ENCODE data around the gene SRGN. TPM values are rescaled to one million over a fixed set of nuclear protein-coding genes. Genes with fewer than 3 reads are reported as not detected.
A peak's percentile ranks its signal among the peaks of the same experiment; 100 is the strongest.

Gene SRGN
- total and polyA plus RNA-seq, 10 of the 15 experiments (the other 5 are each of a cell fraction or from before 2014, with no cell fraction given): 382 to 2,414 (median 885) TPM

- no peak for DNase-seq (ENCODE audit: low read depth, low spot score)
- Histone ChIP-seq H3K9ac (ENCODE audit: control insufficient read depth, insufficient read depth, low read length) (no peak overlapping the region), H2AFZ (ENCODE audit: control insufficient read depth, low read depth, low read length) (no peak overlapping the region), H3K4me2 (ENCODE audit: control insufficient read depth, insufficient read depth) (no peak overlapping the region), H3K36me3 (ENCODE audit: control insufficient read depth in 2 of 2, insufficient read depth in 2 of 2, low read length in 1 of 2) (peaks cover 17 to 35% of the 10 kb centered on the region in 2 experiments), H3K79me2 (ENCODE audit: control insufficient read depth, insufficient read depth, low read length) (peaks cover 21% of the 10 kb centered on the region), H3K27me3 (replicated peaks in 1 of 2; ENCODE audit: control insufficient read depth in 2 of 2, insufficient read depth in 2 of 2, low read length in 1 of 2) (no peaks in the 10 kb centered on the region), H3K4me3 (no peak overlapping the region), H3K9me3 (replicated peaks; ENCODE audit: control insufficient read depth, insufficient read depth, low read length) (no peaks in the 10 kb centered on the region), H4K20me1 (ENCODE audit: control insufficient read depth, insufficient read depth) (peaks cover 9% of the 10 kb centered on the region; the same call in 1 of the 2 replicates), H3K4me1 (ENCODE audit: control insufficient read depth, insufficient read depth, low read length) (peaks cover 4% of the 10 kb centered on the region), H3K27ac (ENCODE audit: control insufficient read depth, insufficient read depth) (no peak overlapping the region)
- ChIA-PET POLR2A (interaction anchor here (0.6 to 1.5 kb wide), 4 partner anchors 11 to 206 kb away, joined by 3 to 6 read pairs (median 5); no protein-coding TSS in a partner anchor), RAD21 (ENCODE audit: unreplicated experiment) (interaction anchor here (0.5 to 3.5 kb wide), 6 partner anchors 13 to 100 kb away, joined by 3 to 22 read pairs (median 3); no protein-coding TSS in a partner anchor), CTCF (interaction anchor here (1.2 to 4.2 kb wide), 7 partner anchors 9 to 118 kb away, joined by 4 to 23 read pairs (median 6); no protein-coding TSS in a partner anchor), SMC1A (ENCODE audit: uncharacterized antibody, unreplicated experiment) (interaction anchor here (0.7 to 6.8 kb wide), 15 partner anchors 9 to 100 kb away, joined by 3 to 57 read pairs (median 3); no protein-coding TSS in a partner anchor)
- no TSS peak for BruUV-seq (replicated peaks)
- peak; percentile 38 for ATAC-seq
- 94% methylated on average over 1 of the region's 1 CpG for WGBS (ENCODE audit: insufficient coverage, insufficient replicate concordance, low lambda C conversion rate, missing lambda C conversion rate)
- in situ Hi-C loops (cut with MboI): no loop called here
- intact Hi-C loops (cut with micrococcal nuclease; ENCODE audit: unreplicated experiment): no loop called here
- no peak for FAIRE-seq
- TF ChIP-seq MEF2B (IDR thresholded peaks at IDR 0.05; ENCODE audit: partially characterized antibody, poor library complexity, severe bottlenecking): no peak
- TF ChIP-seq SMARCA5 (IDR thresholded peaks at IDR 0.05): no peak
- TF ChIP-seq BCL3 (IDR thresholded peaks at IDR 0.05; ENCODE audit: borderline replicate concordance, insufficient read depth, low read depth, low read length, poor library complexity, severe bottlenecking): no peak
- no peak for TF ChIP-seq CHD4 (IDR thresholded peaks at IDR 0.05)
- TF ChIP-seq POU2F2 (IDR thresholded peaks at IDR 0.05; ENCODE audit: borderline replicate concordance, low read depth, low read length): 0 out of 3 replicates have a peak, but pooled peaks have one; percentile 8
- TF ChIP-seq TCF3 (IDR thresholded peaks at IDR 0.05; ENCODE audit: borderline replicate concordance, insufficient read depth, low read depth, low read length): no peak
- TF ChIP-seq ZNF207 (IDR thresholded peaks at IDR 0.05; ENCODE audit: borderline replicate concordance): no peak
- TF ChIP-seq EP300 (IDR thresholded peaks at IDR 0.05; ENCODE audit: borderline replicate concordance in 1 of 2, control insufficient read depth in 1 of 2, low read depth in 2 of 2, low read length in 2 of 2): no peak
- no peak for TF ChIP-seq HDAC2 (IDR thresholded peaks at IDR 0.05)
- TF ChIP-seq MYB (IDR thresholded peaks at IDR 0.05; ENCODE audit: borderline replicate concordance, low read depth, low read length): no peak
- TF ChIP-seq TCF12 (IDR thresholded peaks at IDR 0.05; ENCODE audit: low read depth, low read length): no peak
- TF ChIP-seq EED (IDR thresholded peaks at IDR 0.05; ENCODE audit: low read depth): no peak
- TF ChIP-seq BACH1 (IDR thresholded peaks at IDR 0.05; ENCODE audit: borderline replicate concordance): no peak
- TF ChIP-seq ZSCAN29 (IDR thresholded peaks at IDR 0.05): no peak
- no peak for TF ChIP-seq USF2 (IDR thresholded peaks at IDR 0.05; ENCODE audit: borderline replicate concordance, low read depth, low read length)
- no peak for TF ChIP-seq MXI1 (IDR thresholded peaks at IDR 0.05; ENCODE audit: low read depth, low read length)
- TF ChIP-seq CBFB (IDR thresholded peaks at IDR 0.05; ENCODE audit: low read depth): no peak
- TF ChIP-seq, protein P1, sequence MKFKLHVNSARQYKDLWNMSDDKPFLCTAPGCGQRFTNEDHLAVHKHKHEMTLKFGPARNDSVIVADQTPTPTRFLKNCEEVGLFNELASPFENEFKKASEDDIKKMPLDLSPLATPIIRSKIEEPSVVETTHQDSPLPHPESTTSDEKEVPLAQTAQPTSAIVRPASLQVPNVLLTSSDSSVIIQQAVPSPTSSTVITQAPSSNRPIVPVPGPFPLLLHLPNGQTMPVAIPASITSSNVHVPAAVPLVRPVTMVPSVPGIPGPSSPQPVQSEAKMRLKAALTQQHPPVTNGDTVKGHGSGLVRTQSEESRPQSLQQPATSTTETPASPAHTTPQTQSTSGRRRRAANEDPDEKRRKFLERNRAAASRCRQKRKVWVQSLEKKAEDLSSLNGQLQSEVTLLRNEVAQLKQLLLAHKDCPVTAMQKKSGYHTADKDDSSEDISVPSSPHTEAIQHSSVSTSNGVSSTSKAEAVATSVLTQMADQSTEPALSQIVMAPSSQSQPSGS (IDR thresholded peaks at IDR 0.05; ENCODE audit: low read length): 0 out of 2 replicates have a peak, but pooled peaks have one; percentile 20
- TF ChIP-seq ZNF217 (IDR thresholded peaks at IDR 0.05): no peak
- peak; percentile 67; the same call in 1 of the 2 replicates for TF ChIP-seq ZBED1 (IDR thresholded peaks at IDR 0.05; ENCODE audit: borderline replicate concordance)
Observed at GRCh38 chr10:69104994-69105790, 17.3 kb downstream of the SRGN start.

Measured in GM12878 (cell line).